GM21576 (cell line): ENCODE results near the gene SPOCK1.

Experiments used
- ATAC-seq: cut with Tn5 transposase; IDR thresholded peaks from one replicate; pipeline ENCODE4 v1.9.1; 2021; ENCODE audit warnings: mild to moderate bottlenecking, moderate library complexity; ENCODE audit not compliant: unreplicated experiment

Gene SPOCK1

GRCh38 chr5:137091472-137091871, 407.7 kb downstream of the SPOCK1 start:
- ATAC-seq, result no peak

GRCh38 chr5:137090721-137091120, 408.4 kb downstream of the SPOCK1 start:
- no peak for ATAC-seq

- ATAC-seq, result no peak
Observed at GRCh38 chr5:137090151-137090550, 409.0 kb downstream of the SPOCK1 start.

GRCh38 chr5:137088175-137088574, 411.0 kb downstream of the SPOCK1 start:
- no peak for ATAC-seq

- no peak for ATAC-seq
Observed at GRCh38 chr5:137086342-137086741, 412.8 kb downstream of the SPOCK1 start.

- no peak for ATAC-seq
Observed at GRCh38 chr5:137085206-137085605, 413.9 kb downstream of the SPOCK1 start.

GRCh38 chr5:137084016-137084415, 415.1 kb downstream of the SPOCK1 start:
- ATAC-seq, result no peak

GRCh38 chr5:137082951-137083350, 416.2 kb downstream of the SPOCK1 start:
- ATAC-seq, result no peak

- ATAC-seq, result no peak
Observed at GRCh38 chr5:137078171-137078665, 420.9 kb downstream of the SPOCK1 start.

- ATAC-seq, result peak; percentile 71
Observed at GRCh38 chr5:137075163-137075970, 423.8 kb downstream of the SPOCK1 start.

GRCh38 chr5:137073189-137073588, 425.9 kb downstream of the SPOCK1 start:
- ATAC-seq, result no peak

- ATAC-seq, result no peak
Observed at GRCh38 chr5:137072361-137073115, 426.6 kb downstream of the SPOCK1 start.

- ATAC-seq, result no peak
Observed at GRCh38 chr5:137071931-137072330, 427.2 kb downstream of the SPOCK1 start.

- no peak for ATAC-seq
Observed at GRCh38 chr5:137071526-137071925, 427.6 kb downstream of the SPOCK1 start.

- ATAC-seq, result no peak
Observed at GRCh38 chr5:137070521-137070920, 428.6 kb downstream of the SPOCK1 start.

GRCh38 chr5:137069358-137069757, 429.8 kb downstream of the SPOCK1 start:
- no peak for ATAC-seq

- no peak for ATAC-seq
Observed at GRCh38 chr5:137061382-137061781, 437.7 kb downstream of the SPOCK1 start.

- no peak for ATAC-seq
Observed at GRCh38 chr5:137058089-137058488, 441.0 kb downstream of the SPOCK1 start.

- no peak for ATAC-seq
Observed at GRCh38 chr5:137056676-137057075, 442.4 kb downstream of the SPOCK1 start.

- no peak for ATAC-seq
Observed at GRCh38 chr5:137055271-137055872, 443.8 kb downstream of the SPOCK1 start.

GRCh38 chr5:137054792-137055191, 444.3 kb downstream of the SPOCK1 start:
- ATAC-seq, result no peak

- ATAC-seq, result no peak
Observed at GRCh38 chr5:137054335-137054734, 444.8 kb downstream of the SPOCK1 start.
